GM23338 (cell line): ENCODE data around the gene ACOX3. TPM values are rescaled to one million over a fixed set of nuclear protein-coding genes. Genes with fewer than 3 reads are reported as not detected.

Source experiments
- ATAC-seq: fragments of 200-7000 bp; cut with Tn5 transposase; 3 replicates; pipeline ENCODE4 v1.9.1; 2020
- DNase-seq: peaks from one replicate; pipeline ENCODE4 v3.0.0-alpha.2; 2015; ENCODE audit warnings: low spot score
- H2AFZ ChIP-seq: fragments of 200-600 bp; sonication (generic); 2 replicates; pipeline ENCODE4 v1.8.0; 2016; ENCODE audit warnings: antibody characterized with exemption, mild to moderate bottlenecking, moderate library complexity
- H3F3A ChIP-seq: fragments of 200-600 bp; sonication (generic); replicated peaks from 2 replicates; pipeline ENCODE4 v1.8.0; 2017; ENCODE audit warnings: antibody characterized with exemption, mixed run types, low read depth
- H3K27ac ChIP-seq: fragments of 200-600 bp; sonication (generic); 2 replicates; pipeline ENCODE4 v1.6.1; 2016; ENCODE audit warnings: low read depth
- H3K27me3 ChIP-seq: fragments of 200-600 bp; sonication (generic); 2 replicates; pipeline ENCODE4 v1.8.0; 2016; ENCODE audit warnings: mild to moderate bottlenecking, mixed run types, moderate library complexity; ENCODE audit not compliant: insufficient read depth
- H3K36me3 ChIP-seq: fragments of 200-600 bp; sonication (generic); 2 replicates; pipeline ENCODE4 v1.8.0; 2016; ENCODE audit warnings: mild to moderate bottlenecking; ENCODE audit not compliant: insufficient read depth
- H3K4me1 ChIP-seq: fragments of 200-600 bp; sonication (generic); 2 replicates; pipeline ENCODE4 v1.8.0; 2016; ENCODE audit warnings: mild to moderate bottlenecking, moderate library complexity; ENCODE audit not compliant: insufficient read depth
- H3K4me2 ChIP-seq: fragments of 200-600 bp; sonication (generic); 2 replicates; pipeline ENCODE4 v1.7.1; 2017; ENCODE audit warnings: mixed run types
- H3K4me3 ChIP-seq: fragments of 200-600 bp; sonication (generic); 2 replicates; pipeline ENCODE4 v1.6.1; 2016; ENCODE audit warnings: mixed run types
- H3K79me2 ChIP-seq: fragments of 200-600 bp; sonication (generic); replicated peaks from 2 replicates; pipeline ENCODE4 v1.8.0; 2017; ENCODE audit warnings: mild to moderate bottlenecking; ENCODE audit not compliant: insufficient read depth
- H3K9me2 ChIP-seq: fragments of 200-600 bp; sonication (generic); 2 replicates; pipeline ENCODE4 v1.8.0; 2017; ENCODE audit not compliant: insufficient read depth
- H4K20me1 ChIP-seq: fragments of 200-600 bp; sonication (generic); replicated peaks from 2 replicates; pipeline ENCODE4 v1.8.0; 2017; ENCODE audit warnings: mild to moderate bottlenecking; ENCODE audit not compliant: insufficient read depth
- H3K27ac Mint-ChIP-seq: 2 replicates; pipeline ENCODE4 v1.8.0; 2020; ENCODE audit warnings: inconsistent platforms, mild to moderate bottlenecking, moderate library complexity, mixed read lengths
- H3K27me3 Mint-ChIP-seq: 3 replicates; pipeline ENCODE4 v1.8.0; 2022; ENCODE audit warnings: low read depth, mild to moderate bottlenecking, moderate library complexity, mixed read lengths, inconsistent platforms; ENCODE audit not compliant: insufficient read depth, poor library complexity
- H3K36me3 Mint-ChIP-seq: 3 replicates; pipeline ENCODE4 v1.8.0; 2021; ENCODE audit warnings: low read depth, mild to moderate bottlenecking, inconsistent platforms, moderate library complexity, mixed read lengths
- H3K4me1 Mint-ChIP-seq: 3 replicates; pipeline ENCODE4 v1.8.0; 2020; ENCODE audit warnings: mild to moderate bottlenecking, inconsistent platforms, mixed read lengths
- H3K4me3 Mint-ChIP-seq: 3 replicates; pipeline ENCODE4 v1.8.0; 2021; ENCODE audit warnings: moderate library complexity, mild to moderate bottlenecking, inconsistent platforms, mixed read lengths
- H3K9me3 Mint-ChIP-seq: 3 replicates; pipeline ENCODE4 v1.8.0; 2020; ENCODE audit warnings: moderate library complexity, mild to moderate bottlenecking, inconsistent platforms, mixed read lengths
- CREB1 ChIP-seq: fragments of 250-450 bp; sonication (Bioruptor Pico); IDR thresholded peaks from 2 replicates; pipeline ENCODE4 v1.5.0; 2020; ENCODE audit warnings: low read depth, mild to moderate bottlenecking, moderate library complexity
- EZH2 ChIP-seq: fragments of 200-600 bp; sonication (generic); IDR thresholded peaks from one replicate; pipeline ENCODE4 v1.8.0; 2017; ENCODE audit warnings: antibody characterized with exemption, mild to moderate bottlenecking, low read depth; ENCODE audit not compliant: unreplicated experiment
- EZH2phosphoT487 ChIP-seq: fragments of 200-600 bp; sonication (generic); IDR thresholded peaks from one replicate; pipeline ENCODE4 v1.8.1; 2018; ENCODE audit warnings: antibody characterized with exemption; ENCODE audit not compliant: unreplicated experiment
- JUNB ChIP-seq: IDR thresholded peaks from one replicate; pipeline ENCODE4 v1.6.1; 2016; ENCODE audit warnings: antibody characterized with exemption; ENCODE audit not compliant: unreplicated experiment
- NANOG ChIP-seq: IDR thresholded peaks from 2 replicates; pipeline ENCODE4 v1.6.1; 2016; ENCODE audit warnings: antibody characterized with exemption, borderline replicate concordance
- POLR2AphosphoS5 ChIP-seq: IDR thresholded peaks from 2 replicates; pipeline ENCODE4 v1.6.1; 2016; ENCODE audit warnings: antibody characterized with exemption, low read depth
- REST ChIP-seq: IDR thresholded peaks from one replicate; pipeline ENCODE4 v1.6.1; 2018; ENCODE audit warnings: antibody characterized with exemption; ENCODE audit not compliant: unreplicated experiment
- STAT1 ChIP-seq: IDR thresholded peaks from one replicate; pipeline ENCODE4 v1.6.1; 2016; ENCODE audit warnings: antibody characterized with exemption; ENCODE audit not compliant: unreplicated experiment
- ZNF114 ChIP-seq: fragments of 250-450 bp; sonication (Bioruptor Pico); IDR thresholded peaks from 2 replicates; pipeline ENCODE4 v1.5.0; 2020; ENCODE audit warnings: mild to moderate bottlenecking, moderate library complexity
- ZNF331 ChIP-seq: fragments of 250-450 bp; sonication (Bioruptor Pico); IDR thresholded peaks from 2 replicates; pipeline ENCODE4 v1.5.0; 2020; ENCODE audit warnings: low read depth, mild to moderate bottlenecking, moderate library complexity
- polyA plus RNA-seq: library from polyadenylated mRNA; unstranded; fragments of >200 nt; fragmentation: Nextera tagmentation; extraction: Ambion mirVana; gene quantifications from 2 replicates; pipeline ENCODE4 v1.2.1, GENCODE V29; 2016
- total RNA-seq: library from RNA; depleted of rRNA; stranded (reverse); fragments of >200 nt; shearing (Covaris generic); gene quantifications from 2 replicates; pipeline ENCODE4 v1.2.3, GENCODE V29; 2014
- TF ChIP-seq, protein P1 (sequence below): IDR thresholded peaks from 2 replicates; pipeline ENCODE4 v1.6.1; 2016; ENCODE audit warnings: antibody characterized with exemption
- TF ChIP-seq, protein P2 (sequence below): fragments of 250-450 bp; sonication (Bioruptor Pico); IDR thresholded peaks from 2 replicates; pipeline ENCODE4 v1.5.0; 2020; ENCODE audit warnings: mild to moderate bottlenecking, moderate library complexity
- TF ChIP-seq, protein P3 (sequence below), 2 experiments: fragments of 200-600 bp in 1 of 2; sonication (generic) in 1 of 2; conservative IDR thresholded peaks; 2 replicates each; pipeline versions ENCODE4 v1.5.1 to v1.6.1; 2016 to 2017; ENCODE audit warnings: antibody characterized with exemption in 2 of 2, low read depth in 2 of 2, mild to moderate bottlenecking in 2 of 2, moderate library complexity in 1 of 2

ACOX3 gene
- total and polyA plus RNA-seq, 2 experiments from 2014 or later: 6.4 to 17.2 TPM

GRCh38 chr4:8326206-8326605 is 114.3 kb downstream of the ACOX3 start:
- Mint-ChIP-seq H3K36me3 (no peaks in the 10 kb centered on the region), H3K4me3 (no peak overlapping the region), H3K9me3 (peaks cover 5% of the 10 kb centered on the region; the same call in 2 of the 3 replicates), H3K27me3 (peaks cover 3% of the 10 kb centered on the region), H3K27ac (no peak overlapping the region), H3K4me1 (no peaks in the 10 kb centered on the region)
- H4K20me1 ChIP-seq: no peaks in the 10 kb centered on the region
- no peak overlapping the region for H3K4me3 ChIP-seq
- H3K79me2 ChIP-seq: no peaks in the 10 kb centered on the region
- H3K36me3 ChIP-seq: no peaks in the 10 kb centered on the region
- no peaks in the 10 kb centered on the region for H3K4me1 ChIP-seq
- TF ChIP-seq JUNB: no peak
- no peak for TF ChIP-seq EZH2
- TF ChIP-seq EZH2phosphoT487: no peak
- TF ChIP-seq, protein P1, sequence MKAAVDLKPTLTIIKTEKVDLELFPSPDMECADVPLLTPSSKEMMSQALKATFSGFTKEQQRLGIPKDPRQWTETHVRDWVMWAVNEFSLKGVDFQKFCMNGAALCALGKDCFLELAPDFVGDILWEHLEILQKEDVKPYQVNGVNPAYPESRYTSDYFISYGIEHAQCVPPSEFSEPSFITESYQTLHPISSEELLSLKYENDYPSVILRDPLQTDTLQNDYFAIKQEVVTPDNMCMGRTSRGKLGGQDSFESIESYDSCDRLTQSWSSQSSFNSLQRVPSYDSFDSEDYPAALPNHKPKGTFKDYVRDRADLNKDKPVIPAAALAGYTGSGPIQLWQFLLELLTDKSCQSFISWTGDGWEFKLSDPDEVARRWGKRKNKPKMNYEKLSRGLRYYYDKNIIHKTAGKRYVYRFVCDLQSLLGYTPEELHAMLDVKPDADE: no peak
- TF ChIP-seq, protein P2, sequence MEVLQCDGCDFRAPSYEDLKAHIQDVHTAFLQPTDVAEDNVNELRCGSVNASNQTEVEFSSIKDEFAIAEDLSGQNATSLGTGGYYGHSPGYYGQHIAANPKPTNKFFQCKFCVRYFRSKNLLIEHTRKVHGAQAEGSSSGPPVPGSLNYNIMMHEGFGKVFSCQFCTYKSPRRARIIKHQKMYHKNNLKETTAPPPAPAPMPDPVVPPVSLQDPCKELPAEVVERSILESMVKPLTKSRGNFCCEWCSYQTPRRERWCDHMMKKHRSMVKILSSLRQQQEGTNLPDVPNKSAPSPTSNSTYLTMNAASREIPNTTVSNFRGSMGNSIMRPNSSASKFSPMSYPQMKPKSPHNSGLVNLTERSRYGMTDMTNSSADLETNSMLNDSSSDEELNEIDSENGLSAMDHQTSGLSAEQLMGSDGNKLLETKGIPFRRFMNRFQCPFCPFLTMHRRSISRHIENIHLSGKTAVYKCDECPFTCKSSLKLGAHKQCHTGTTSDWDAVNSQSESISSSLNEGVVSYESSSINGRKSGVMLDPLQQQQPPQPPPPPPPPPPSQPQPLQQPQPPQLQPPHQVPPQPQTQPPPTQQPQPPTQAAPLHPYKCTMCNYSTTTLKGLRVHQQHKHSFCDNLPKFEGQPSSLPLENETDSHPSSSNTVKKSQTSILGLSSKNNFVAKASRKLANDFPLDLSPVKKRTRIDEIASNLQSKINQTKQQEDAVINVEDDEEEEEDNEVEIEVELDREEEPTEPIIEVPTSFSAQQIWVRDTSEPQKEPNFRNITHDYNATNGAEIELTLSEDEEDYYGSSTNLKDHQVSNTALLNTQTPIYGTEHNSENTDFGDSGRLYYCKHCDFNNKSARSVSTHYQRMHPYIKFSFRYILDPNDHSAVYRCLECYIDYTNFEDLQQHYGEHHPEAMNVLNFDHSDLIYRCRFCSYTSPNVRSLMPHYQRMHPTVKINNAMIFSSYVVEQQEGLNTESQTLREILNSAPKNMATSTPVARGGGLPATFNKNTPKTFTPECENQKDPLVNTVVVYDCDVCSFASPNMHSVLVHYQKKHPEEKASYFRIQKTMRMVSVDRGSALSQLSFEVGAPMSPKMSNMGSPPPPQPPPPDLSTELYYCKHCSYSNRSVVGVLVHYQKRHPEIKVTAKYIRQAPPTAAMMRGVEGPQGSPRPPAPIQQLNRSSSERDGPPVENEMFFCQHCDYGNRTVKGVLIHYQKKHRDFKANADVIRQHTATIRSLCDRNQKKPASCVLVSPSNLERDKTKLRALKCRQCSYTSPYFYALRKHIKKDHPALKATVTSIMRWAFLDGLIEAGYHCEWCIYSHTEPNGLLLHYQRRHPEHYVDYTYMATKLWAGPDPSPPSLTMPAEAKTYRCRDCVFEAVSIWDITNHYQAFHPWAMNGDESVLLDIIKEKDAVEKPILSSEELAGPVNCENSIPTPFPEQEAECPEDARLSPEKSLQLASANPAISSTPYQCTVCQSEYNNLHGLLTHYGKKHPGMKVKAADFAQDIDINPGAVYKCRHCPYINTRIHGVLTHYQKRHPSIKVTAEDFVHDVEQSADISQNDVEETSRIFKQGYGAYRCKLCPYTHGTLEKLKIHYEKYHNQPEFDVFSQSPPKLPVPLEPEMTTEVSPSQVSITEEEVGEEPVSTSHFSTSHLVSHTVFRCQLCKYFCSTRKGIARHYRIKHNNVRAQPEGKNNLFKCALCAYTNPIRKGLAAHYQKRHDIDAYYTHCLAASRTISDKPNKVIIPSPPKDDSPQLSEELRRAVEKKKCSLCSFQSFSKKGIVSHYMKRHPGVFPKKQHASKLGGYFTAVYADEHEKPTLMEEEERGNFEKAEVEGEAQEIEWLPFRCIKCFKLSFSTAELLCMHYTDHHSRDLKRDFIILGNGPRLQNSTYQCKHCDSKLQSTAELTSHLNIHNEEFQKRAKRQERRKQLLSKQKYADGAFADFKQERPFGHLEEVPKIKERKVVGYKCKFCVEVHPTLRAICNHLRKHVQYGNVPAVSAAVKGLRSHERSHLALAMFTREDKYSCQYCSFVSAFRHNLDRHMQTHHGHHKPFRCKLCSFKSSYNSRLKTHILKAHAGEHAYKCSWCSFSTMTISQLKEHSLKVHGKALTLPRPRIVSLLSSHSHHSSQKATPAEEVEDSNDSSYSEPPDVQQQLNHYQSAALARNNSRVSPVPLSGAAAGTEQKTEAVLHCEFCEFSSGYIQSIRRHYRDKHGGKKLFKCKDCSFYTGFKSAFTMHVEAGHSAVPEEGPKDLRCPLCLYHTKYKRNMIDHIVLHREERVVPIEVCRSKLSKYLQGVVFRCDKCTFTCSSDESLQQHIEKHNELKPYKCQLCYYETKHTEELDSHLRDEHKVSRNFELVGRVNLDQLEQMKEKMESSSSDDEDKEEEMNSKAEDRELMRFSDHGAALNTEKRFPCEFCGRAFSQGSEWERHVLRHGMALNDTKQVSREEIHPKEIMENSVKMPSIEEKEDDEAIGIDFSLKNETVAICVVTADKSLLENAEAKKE (CRISPR knock-in tag): no peak
- TF ChIP-seq REST: no peak
- TF ChIP-seq ZNF331 (CRISPR knock-in tag): no peak
- no peak for TF ChIP-seq CREB1 (CRISPR knock-in tag)
- TF ChIP-seq ZNF114 (CRISPR knock-in tag): no peak
- TF ChIP-seq, protein P3, sequence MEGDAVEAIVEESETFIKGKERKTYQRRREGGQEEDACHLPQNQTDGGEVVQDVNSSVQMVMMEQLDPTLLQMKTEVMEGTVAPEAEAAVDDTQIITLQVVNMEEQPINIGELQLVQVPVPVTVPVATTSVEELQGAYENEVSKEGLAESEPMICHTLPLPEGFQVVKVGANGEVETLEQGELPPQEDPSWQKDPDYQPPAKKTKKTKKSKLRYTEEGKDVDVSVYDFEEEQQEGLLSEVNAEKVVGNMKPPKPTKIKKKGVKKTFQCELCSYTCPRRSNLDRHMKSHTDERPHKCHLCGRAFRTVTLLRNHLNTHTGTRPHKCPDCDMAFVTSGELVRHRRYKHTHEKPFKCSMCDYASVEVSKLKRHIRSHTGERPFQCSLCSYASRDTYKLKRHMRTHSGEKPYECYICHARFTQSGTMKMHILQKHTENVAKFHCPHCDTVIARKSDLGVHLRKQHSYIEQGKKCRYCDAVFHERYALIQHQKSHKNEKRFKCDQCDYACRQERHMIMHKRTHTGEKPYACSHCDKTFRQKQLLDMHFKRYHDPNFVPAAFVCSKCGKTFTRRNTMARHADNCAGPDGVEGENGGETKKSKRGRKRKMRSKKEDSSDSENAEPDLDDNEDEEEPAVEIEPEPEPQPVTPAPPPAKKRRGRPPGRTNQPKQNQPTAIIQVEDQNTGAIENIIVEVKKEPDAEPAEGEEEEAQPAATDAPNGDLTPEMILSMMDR (conservative IDR thresholded peaks at IDR 0.05; ENCODE audit: low read depth in 2 of 2): no peak
- no peak for TF ChIP-seq POLR2AphosphoS5
- TF ChIP-seq STAT1: no peak
- no peak for TF ChIP-seq NANOG
- DNase-seq: no peak
- no peak overlapping the region for H2AFZ ChIP-seq
- ATAC-seq: no peak
- no peaks in the 10 kb centered on the region for H3F3A ChIP-seq
- H3K27me3 ChIP-seq: no peaks in the 10 kb centered on the region
- H3K4me2 ChIP-seq: no peak overlapping the region
- H3K27ac ChIP-seq: no peak overlapping the region
- peaks cover 2% of the 10 kb centered on the region; the same call in 1 of the 2 replicates for H3K9me2 ChIP-seq
